ENCODE measurements around the gene CBLIF. TPM values are rescaled to one million over a fixed set of nuclear protein-coding genes. Genes with fewer than 3 reads are reported as not detected.
A peak's percentile ranks its signal among the peaks of the same experiment; 100 is the strongest.

Gene CBLIF
- total and polyA plus RNA-seq, 2 of the 13 experiments (the other 11 are each of a cell fraction or from before 2014, with no cell fraction given): not detected

DNA sequence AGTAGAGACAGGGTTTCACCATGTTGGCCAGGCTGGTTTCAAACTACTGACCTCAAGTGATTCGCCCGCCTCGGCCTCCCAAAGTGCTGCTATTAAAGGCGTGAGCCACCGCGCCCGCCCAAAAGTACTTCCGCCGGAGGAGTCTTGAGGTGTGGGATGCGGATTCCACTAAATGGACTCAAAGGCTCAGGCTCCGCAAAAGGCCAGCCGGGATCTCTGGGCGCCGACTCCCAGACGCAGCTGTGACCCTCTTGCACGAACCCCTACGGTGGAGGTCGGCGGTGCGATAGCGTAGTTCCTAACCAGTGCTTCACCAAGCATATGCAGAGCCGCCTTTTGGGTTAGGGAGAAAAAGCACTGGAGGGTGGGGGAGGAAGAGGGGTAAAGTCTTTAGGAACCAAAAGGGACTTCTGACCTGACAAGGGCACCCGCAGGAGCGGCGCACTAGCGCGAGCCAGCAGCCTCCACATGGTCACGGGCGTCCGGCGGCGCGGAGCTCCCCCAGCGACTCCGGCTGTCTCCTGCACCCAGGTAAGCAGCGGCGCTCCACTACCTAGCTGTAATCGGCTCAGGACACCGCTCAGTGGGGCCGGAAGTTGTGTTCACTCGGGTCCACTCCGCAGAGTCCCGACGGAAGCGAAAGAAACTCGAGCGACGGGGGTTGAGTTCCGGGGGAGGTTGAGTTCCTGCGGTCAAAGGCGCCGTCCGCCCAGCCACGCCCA lies 34.9 kb downstream of the CBLIF start, which contains the start of gene MRPL16 (continued):
- TF ChIP-seq, protein P1, sequence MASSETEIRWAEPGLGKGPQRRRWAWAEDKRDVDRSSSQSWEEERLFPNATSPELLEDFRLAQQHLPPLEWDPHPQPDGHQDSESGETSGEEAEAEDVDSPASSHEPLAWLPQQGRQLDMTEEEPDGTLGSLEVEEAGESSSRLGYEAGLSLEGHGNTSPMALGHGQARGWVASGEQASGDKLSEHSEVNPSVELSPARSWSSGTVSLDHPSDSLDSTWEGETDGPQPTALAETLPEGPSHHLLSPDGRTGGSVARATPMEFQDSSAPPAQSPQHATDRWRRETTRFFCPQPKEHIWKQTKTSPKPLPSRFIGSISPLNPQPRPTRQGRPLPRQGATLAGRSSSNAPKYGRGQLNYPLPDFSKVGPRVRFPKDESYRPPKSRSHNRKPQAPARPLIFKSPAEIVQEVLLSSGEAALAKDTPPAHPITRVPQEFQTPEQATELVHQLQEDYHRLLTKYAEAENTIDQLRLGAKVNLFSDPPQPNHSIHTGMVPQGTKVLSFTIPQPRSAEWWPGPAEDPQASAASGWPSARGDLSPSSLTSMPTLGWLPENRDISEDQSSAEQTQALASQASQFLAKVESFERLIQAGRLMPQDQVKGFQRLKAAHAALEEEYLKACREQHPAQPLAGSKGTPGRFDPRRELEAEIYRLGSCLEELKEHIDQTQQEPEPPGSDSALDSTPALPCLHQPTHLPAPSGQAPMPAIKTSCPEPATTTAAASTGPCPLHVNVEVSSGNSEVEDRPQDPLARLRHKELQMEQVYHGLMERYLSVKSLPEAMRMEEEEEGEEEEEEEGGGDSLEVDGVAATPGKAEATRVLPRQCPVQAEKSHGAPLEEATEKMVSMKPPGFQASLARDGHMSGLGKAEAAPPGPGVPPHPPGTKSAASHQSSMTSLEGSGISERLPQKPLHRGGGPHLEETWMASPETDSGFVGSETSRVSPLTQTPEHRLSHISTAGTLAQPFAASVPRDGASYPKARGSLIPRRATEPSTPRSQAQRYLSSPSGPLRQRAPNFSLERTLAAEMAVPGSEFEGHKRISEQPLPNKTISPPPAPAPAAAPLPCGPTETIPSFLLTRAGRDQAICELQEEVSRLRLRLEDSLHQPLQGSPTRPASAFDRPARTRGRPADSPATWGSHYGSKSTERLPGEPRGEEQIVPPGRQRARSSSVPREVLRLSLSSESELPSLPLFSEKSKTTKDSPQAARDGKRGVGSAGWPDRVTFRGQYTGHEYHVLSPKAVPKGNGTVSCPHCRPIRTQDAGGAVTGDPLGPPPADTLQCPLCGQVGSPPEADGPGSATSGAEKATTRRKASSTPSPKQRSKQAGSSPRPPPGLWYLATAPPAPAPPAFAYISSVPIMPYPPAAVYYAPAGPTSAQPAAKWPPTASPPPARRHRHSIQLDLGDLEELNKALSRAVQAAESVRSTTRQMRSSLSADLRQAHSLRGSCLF (CRISPR knock-in tag; IDR thresholded peaks at IDR 0.05; ENCODE audit: borderline replicate concordance): no peak
- no peak for TF ChIP-seq KDM1A (CRISPR knock-in tag; IDR thresholded peaks at IDR 0.05)
- TF ChIP-seq, protein P2, sequence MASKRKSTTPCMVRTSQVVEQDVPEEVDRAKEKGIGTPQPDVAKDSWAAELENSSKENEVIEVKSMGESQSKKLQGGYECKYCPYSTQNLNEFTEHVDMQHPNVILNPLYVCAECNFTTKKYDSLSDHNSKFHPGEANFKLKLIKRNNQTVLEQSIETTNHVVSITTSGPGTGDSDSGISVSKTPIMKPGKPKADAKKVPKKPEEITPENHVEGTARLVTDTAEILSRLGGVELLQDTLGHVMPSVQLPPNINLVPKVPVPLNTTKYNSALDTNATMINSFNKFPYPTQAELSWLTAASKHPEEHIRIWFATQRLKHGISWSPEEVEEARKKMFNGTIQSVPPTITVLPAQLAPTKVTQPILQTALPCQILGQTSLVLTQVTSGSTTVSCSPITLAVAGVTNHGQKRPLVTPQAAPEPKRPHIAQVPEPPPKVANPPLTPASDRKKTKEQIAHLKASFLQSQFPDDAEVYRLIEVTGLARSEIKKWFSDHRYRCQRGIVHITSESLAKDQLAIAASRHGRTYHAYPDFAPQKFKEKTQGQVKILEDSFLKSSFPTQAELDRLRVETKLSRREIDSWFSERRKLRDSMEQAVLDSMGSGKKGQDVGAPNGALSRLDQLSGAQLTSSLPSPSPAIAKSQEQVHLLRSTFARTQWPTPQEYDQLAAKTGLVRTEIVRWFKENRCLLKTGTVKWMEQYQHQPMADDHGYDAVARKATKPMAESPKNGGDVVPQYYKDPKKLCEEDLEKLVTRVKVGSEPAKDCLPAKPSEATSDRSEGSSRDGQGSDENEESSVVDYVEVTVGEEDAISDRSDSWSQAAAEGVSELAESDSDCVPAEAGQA (IDR thresholded peaks at IDR 0.05; ENCODE audit: low read depth): peak; percentile 82
- TF ChIP-seq, protein P2 (CRISPR knock-in tag; IDR thresholded peaks at IDR 0.05; ENCODE audit: borderline replicate concordance): no peak
- TF ChIP-seq ZNF10 (CRISPR knock-in tag; IDR thresholded peaks at IDR 0.05; ENCODE audit: borderline replicate concordance, low read depth): no peak
- no peak for TF ChIP-seq ZNF143 (CRISPR knock-in tag; IDR thresholded peaks at IDR 0.05)
- TF ChIP-seq ZNF883 (CRISPR knock-in tag; IDR thresholded peaks at IDR 0.05; ENCODE audit: not compliant biosample characterization): peak; percentile 89
- TF ChIP-seq ZBTB7A (CRISPR knock-in tag; IDR thresholded peaks at IDR 0.05): peak; percentile 50; the same call in 1 of the 2 replicates
- TF ChIP-seq PCBP2 (optimal IDR thresholded peaks at IDR 0.05; ENCODE audit: low read depth, low read length, poor library complexity, severe bottlenecking): no peak
- TF ChIP-seq XBP1 (CRISPR knock-in tag; IDR thresholded peaks at IDR 0.05): no peak
- TF ChIP-seq MLLT10 (CRISPR knock-in tag; IDR thresholded peaks at IDR 0.05): no peak
- no peak; the same call in 1 of the 2 replicates for TF ChIP-seq JUN (CRISPR knock-in tag; IDR thresholded peaks at IDR 0.05)
- 0 out of 2 replicates have a peak, but pooled peaks have one; percentile 49 for TF ChIP-seq ZSCAN31 (CRISPR knock-in tag; IDR thresholded peaks at IDR 0.05; ENCODE audit: low read depth)
- TF ChIP-seq CREM (IDR thresholded peaks at IDR 0.05): peak; percentile 76; the same call in 1 of the 2 replicates
- no peak for TF ChIP-seq CREM (CRISPR knock-in tag; IDR thresholded peaks at IDR 0.05)
